Chondrocyte (in vitro differentiated cells): Measurements from ENCODE around the gene NRG2. TPM values are rescaled to one million over a fixed set of nuclear protein-coding genes. Genes with fewer than 3 reads are reported as not detected.

Experiments
- DNase-seq: peaks from one replicate; pipeline ENCODE4 v3.0.0; 2021; ENCODE audit warnings: mixed read lengths, low spot score
- H3K27ac Mint-ChIP-seq: one replicate; pipeline ENCODE4 v1.8.0; 2021; ENCODE audit warnings: mild to moderate bottlenecking, moderate library complexity, mixed read lengths; ENCODE audit not compliant: unreplicated experiment
- H3K27me3 Mint-ChIP-seq: 2 replicates; pipeline ENCODE4 v1.8.0; 2021; ENCODE audit warnings: low read depth, mixed read lengths
- H3K36me3 Mint-ChIP-seq: 2 replicates; pipeline ENCODE4 v1.8.0; 2021; ENCODE audit warnings: low read depth, mixed read lengths
- H3K4me1 Mint-ChIP-seq: 2 replicates; pipeline ENCODE4 v1.8.0; 2021; ENCODE audit warnings: low read depth, mild to moderate bottlenecking, mixed read lengths
- H3K4me3 Mint-ChIP-seq: one replicate; pipeline ENCODE4 v1.8.0; 2021; ENCODE audit warnings: mild to moderate bottlenecking, moderate library complexity, mixed read lengths; ENCODE audit not compliant: unreplicated experiment
- H3K9me3 Mint-ChIP-seq: 2 replicates; pipeline ENCODE4 v1.8.0; 2021; ENCODE audit warnings: low read depth, mixed read lengths
- total RNA-seq: library from RNA; stranded (reverse); gene quantifications from 3 replicates; pipeline ENCODE4 v1.2.1, GENCODE V29; 2021
- TF ChIP-seq, protein P1 (sequence below): fragments of 200-600 bp; sonication (generic); IDR thresholded peaks from 2 replicates; pipeline ENCODE4 v1.5.0; 2021; ENCODE audit warnings: antibody characterized with exemption, mild to moderate bottlenecking, moderate library complexity

The NRG2 gene
- total RNA-seq, 1 donor from 2014 or later, result 0.27 TPM

DNA sequence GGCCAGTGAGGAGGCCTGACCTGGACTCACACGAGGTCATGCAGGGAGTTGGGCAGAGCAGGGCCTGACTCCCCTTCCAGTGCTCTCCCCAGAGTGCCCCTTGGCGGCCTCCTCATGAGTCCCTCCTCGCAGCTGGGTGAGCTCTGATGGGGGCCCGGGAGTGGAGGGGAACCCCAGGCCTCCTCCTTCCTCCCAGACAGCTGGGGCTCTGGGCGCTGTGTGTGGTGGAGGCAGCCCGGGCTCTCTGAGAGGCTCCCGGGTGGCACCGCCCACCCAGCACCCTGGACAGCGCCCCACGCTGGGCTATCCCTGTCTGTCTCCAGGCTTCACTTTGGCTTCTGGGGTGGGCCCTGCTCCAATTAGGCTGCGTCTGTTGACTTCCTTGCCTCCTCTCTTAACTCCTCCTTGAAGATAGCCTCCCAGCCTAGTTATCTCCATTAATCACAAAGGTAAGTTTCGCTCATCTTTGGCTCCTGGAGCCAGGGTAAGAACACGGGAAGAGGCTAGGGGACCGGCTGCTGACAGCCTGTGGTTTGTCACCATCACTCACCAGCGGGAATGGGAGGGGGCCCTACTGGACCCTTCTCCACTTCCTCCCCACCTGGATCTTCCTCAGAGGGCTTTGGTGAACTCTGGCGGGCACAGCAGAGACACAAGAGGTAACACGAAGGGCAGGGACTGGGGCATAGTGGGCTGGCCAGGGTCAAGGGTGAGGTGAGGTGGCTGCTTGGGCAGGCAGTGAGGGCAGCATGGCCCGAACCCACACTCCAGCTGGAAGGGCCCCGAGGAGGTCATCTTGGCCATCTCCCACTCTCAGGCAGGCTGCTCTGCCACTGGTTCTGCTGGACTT lies 234.4 kb downstream of the NRG2 start:
- Mint-ChIP-seq H3K4me1 (no peaks in the 10 kb centered on the region), H3K4me3 (no peak overlapping the region), H3K27ac (no peak overlapping the region), H3K9me3 (no peaks in the 10 kb centered on the region), H3K27me3 (peaks cover 42% of the 10 kb centered on the region), H3K36me3 (peaks cover 3% of the 10 kb centered on the region)
- TF ChIP-seq, protein P1, sequence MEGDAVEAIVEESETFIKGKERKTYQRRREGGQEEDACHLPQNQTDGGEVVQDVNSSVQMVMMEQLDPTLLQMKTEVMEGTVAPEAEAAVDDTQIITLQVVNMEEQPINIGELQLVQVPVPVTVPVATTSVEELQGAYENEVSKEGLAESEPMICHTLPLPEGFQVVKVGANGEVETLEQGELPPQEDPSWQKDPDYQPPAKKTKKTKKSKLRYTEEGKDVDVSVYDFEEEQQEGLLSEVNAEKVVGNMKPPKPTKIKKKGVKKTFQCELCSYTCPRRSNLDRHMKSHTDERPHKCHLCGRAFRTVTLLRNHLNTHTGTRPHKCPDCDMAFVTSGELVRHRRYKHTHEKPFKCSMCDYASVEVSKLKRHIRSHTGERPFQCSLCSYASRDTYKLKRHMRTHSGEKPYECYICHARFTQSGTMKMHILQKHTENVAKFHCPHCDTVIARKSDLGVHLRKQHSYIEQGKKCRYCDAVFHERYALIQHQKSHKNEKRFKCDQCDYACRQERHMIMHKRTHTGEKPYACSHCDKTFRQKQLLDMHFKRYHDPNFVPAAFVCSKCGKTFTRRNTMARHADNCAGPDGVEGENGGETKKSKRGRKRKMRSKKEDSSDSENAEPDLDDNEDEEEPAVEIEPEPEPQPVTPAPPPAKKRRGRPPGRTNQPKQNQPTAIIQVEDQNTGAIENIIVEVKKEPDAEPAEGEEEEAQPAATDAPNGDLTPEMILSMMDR, result no peak
- DNase-seq, result peak; percentile 85

DNA sequence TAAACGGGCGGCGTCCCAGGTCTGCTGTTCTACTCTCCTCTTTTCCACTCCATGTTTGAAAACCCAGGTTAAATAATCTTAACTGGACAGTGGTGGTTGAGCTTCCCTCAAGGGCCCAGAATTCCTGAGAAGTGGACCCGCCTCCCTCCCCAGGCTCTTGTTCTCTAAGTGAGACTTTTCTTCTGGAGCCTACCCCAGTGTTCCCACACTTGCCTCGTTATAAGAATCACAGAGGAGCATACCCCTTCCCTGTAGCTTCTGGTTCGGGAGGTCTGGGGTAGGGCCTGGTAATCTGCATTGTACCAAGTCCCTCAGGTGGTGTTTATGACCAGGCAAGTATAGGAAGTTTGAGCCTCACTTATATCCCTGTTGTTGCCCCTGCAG lies 235.5 kb downstream of the NRG2 start:
- H3K36me3 Mint-ChIP-seq, result peaks cover 3% of the 10 kb centered on the region
- no peaks in the 10 kb centered on the region for H3K9me3 Mint-ChIP-seq
- no peaks in the 10 kb centered on the region for H3K4me1 Mint-ChIP-seq
- TF ChIP-seq, protein P1, result no peak
- H3K27ac Mint-ChIP-seq, result no peak overlapping the region
- H3K4me3 Mint-ChIP-seq, result no peak overlapping the region
- H3K27me3 Mint-ChIP-seq, result peaks cover 45% of the 10 kb centered on the region
- DNase-seq, result peak; percentile 17

DNA sequence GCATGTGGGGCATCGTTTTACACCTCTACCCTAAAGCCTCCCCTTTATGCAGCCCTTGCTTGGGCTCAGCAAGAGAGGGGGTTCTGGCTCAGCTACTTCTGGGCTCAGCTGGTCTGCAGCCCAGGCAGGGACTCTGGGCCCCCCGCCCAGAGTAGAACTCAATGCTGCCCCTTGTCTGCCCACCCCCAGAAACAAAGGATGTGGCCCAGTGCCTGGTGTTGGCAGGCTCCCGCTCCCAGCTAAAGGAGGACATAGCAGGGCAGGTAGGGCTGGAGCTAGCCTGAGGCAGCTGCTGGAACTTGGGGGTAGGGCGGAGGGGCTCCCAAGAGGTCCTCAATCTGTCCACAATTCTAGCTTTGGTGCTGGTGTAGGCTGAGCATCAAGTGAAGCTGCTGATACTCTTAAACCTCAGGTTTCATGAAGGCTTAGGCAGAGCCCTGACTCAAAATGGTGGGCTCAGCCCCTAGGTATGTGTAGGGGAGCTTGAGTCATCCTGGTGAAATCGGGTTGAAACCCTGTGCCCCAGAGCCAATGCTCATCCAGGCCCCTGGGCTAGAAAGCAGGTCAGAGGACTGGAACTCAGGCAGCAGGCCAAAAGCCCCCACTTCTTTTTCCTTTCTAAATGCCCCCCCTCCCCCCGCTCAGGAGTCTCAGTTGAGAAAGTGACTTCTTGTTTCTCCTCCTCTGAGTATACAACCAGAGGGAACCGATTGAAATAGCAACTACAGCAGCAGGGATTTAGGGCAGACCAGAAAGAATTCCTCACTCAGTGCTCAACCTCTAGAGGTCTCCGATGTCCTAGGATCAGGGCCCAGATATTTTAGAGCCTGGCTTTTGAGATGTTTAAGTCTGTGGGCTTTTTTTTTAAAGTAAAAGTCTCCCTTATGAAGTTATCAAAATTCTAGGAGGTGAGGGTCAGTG lies 236.1 kb downstream of the NRG2 start:
- no peak overlapping the region for H3K4me3 Mint-ChIP-seq
- peaks cover 45% of the 10 kb centered on the region for H3K27me3 Mint-ChIP-seq
- H3K4me1 Mint-ChIP-seq, result no peaks in the 10 kb centered on the region
- DNase-seq, result peak; percentile 66
- peaks cover 5% of the 10 kb centered on the region for H3K36me3 Mint-ChIP-seq
- H3K9me3 Mint-ChIP-seq, result no peaks in the 10 kb centered on the region
- TF ChIP-seq, protein P1, result no peak
- H3K27ac Mint-ChIP-seq, result no peak overlapping the region

DNA sequence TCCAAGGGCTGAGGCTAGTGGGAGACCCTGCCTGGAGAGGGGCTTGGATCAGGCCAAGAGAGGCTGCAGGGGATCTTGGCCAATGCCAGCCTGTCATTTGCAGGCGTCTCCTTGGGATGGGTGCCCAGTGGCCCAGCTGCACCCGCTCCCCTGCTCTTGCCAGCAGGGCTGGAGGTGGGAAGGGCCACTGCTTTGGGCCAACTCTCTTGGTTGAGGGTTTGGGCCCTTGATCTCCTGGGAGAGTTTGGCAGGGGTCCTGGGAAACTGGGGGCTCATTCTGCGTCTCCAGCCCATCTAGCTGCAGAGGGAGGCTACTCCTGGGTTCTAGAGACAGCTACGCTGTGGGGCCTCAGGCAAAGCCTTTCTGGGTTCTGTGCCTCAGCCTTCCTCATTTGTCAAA lies 237.0 kb downstream of the NRG2 start:
- H3K9me3 Mint-ChIP-seq, result no peaks in the 10 kb centered on the region
- H3K4me1 Mint-ChIP-seq, result no peaks in the 10 kb centered on the region
- no peak overlapping the region for H3K27ac Mint-ChIP-seq
- DNase-seq, result no peak
- peaks cover 47% of the 10 kb centered on the region for H3K27me3 Mint-ChIP-seq
- no peak overlapping the region for H3K4me3 Mint-ChIP-seq
- H3K36me3 Mint-ChIP-seq, result peaks cover 3% of the 10 kb centered on the region
- TF ChIP-seq, protein P1, result no peak

DNA sequence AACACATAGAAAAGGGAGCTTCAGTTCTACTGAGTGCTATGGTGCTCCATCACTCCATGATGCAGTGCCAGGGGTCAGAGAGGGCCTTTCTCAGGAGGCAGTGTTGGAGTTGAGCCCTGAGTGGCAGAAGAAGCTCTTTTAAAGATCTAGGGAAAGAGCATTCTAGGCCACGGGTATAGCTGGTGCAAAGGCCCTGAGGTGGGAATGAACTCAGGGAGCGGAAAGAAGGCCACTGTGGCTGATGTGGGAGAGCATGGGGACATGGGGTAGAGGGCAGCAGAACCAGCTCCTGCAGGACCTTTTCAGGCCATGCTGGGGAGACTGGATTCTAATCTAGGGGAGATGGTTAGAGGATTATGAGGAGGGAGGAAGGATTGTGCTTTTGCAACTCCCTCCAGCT lies 237.6 kb downstream of the NRG2 start:
- H3K36me3 Mint-ChIP-seq, result peaks cover 3% of the 10 kb centered on the region
- DNase-seq, result no peak
- no peaks in the 10 kb centered on the region for H3K9me3 Mint-ChIP-seq
- H3K4me3 Mint-ChIP-seq, result no peak overlapping the region
- H3K27me3 Mint-ChIP-seq, result peaks cover 50% of the 10 kb centered on the region
- H3K4me1 Mint-ChIP-seq, result no peaks in the 10 kb centered on the region
- TF ChIP-seq, protein P1, result no peak
- H3K27ac Mint-ChIP-seq, result no peak overlapping the region
